Measurements from ENCODE around the gene KCNJ9. TPM values are rescaled to one million over a fixed set of nuclear protein-coding genes. Genes with fewer than 3 reads are reported as not detected.

KCNJ9 gene
- total and polyA plus RNA-seq, 2 of the 13 experiments (the other 11 are each of a cell fraction or from before 2014, with no cell fraction given): not detected

DNA sequence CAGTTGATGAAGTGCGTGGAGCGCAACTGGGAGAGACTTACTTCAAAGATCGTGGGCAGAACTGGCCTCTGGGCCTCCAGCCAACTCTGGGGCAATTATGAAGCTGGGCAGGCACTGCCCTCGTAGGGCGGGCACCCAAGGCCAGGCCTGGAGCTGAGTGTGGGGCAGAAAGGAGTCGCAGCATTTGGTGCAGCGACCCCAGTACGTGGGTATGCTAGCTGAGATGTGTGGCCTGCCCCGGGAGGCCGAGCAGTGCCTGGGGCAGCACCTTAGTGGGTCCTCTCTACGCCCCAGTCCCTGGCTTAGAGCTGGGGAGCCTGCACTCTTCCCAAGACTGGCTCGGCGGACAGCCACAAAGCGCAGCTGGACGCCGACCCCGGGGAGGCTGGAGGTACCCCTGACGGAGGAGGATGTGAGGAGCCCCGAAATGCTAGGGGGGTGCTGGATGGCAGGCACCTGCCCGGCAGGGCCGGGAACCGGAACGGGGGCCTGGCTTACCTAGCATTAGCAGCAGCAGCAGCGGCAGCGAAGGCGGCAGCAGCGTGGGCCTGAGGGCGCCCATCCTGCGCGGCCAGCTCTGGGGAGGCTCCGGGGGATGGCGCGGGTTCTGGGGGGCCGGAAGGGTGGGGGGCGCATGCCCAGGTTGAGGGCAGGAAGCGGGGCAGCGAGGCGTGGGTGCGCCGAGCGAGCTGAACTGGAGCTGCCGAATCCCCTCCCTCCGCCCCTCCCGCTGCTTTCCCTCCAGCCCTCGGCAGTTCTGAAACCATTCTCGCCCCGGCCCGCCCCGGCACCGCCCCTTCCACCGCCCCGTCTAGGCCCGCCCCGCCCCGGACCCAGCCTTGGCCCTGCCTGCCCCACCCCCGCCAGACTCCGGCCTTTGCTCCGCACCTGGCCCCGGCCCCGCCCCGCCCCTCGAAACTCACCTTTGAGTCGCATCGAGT lies 16.8 kb downstream of the KCNJ9 start, which contains the start of gene IGSF8 (continued):
- TF ChIP-seq BORCS8-MEF2B (CRISPR knock-in tag; IDR thresholded peaks at IDR 0.05): no peak
- no peak for TF ChIP-seq REL (CRISPR knock-in tag; conservative IDR thresholded peaks at IDR 0.05)
- no peak for TF ChIP-seq ZNF724P (CRISPR knock-in tag; IDR thresholded peaks at IDR 0.05; ENCODE audit: borderline replicate concordance)
- no peak for TF ChIP-seq FOXA1 (IDR thresholded peaks at IDR 0.05)
- no peak for TF ChIP-seq FOXA1 (CRISPR knock-in tag; IDR thresholded peaks at IDR 0.05)
- TF ChIP-seq, protein P1, sequence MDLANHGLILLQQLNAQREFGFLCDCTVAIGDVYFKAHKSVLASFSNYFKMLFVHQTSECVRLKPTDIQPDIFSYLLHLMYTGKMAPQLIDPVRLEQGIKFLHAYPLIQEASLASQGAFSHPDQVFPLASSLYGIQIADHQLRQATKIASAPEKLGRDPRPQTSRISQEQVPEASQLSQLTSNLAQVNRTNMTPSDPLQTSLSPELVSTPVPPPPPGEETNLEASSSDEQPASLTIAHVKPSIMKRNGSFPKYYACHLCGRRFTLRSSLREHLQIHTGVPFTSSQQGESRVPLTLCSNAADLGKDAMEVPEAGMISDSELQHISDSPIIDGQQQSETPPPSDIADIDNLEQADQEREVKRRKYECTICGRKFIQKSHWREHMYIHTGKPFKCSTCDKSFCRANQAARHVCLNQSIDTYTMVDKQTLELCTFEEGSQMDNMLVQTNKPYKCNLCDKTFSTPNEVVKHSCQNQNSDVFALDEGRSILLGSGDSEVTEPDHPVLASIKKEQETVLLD (CRISPR knock-in tag; IDR thresholded peaks at IDR 0.05; ENCODE audit: low read depth): no peak
- TF ChIP-seq, protein P2, sequence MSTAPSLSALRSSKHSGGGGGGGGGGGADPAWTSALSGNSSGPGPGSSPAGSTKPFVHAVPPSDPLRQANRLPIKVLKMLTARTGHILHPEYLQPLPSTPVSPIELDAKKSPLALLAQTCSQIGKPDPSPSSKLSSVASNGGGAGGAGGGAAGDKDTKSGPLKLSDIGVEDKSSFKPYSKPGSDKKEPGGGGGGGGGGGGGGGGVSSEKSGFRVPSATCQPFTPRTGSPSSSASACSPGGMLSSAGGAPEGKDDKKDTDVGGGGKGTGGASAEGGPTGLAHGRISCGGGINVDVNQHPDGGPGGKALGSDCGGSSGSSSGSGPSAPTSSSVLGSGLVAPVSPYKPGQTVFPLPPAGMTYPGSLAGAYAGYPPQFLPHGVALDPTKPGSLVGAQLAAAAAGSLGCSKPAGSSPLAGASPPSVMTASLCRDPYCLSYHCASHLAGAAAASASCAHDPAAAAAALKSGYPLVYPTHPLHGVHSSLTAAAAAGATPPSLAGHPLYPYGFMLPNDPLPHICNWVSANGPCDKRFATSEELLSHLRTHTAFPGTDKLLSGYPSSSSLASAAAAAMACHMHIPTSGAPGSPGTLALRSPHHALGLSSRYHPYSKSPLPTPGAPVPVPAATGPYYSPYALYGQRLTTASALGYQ (CRISPR knock-in tag; IDR thresholded peaks at IDR 0.05): peak; percentile 32; the same call in 1 of the 2 replicates
- TF ChIP-seq, protein P3, sequence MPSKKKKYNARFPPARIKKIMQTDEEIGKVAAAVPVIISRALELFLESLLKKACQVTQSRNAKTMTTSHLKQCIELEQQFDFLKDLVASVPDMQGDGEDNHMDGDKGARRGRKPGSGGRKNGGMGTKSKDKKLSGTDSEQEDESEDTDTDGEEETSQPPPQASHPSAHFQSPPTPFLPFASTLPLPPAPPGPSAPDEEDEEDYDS (CRISPR knock-in tag; IDR thresholded peaks at IDR 0.05): no peak
- no peak for TF ChIP-seq LCORL (IDR thresholded peaks at IDR 0.05)
- no peak for TF ChIP-seq LCORL (CRISPR knock-in tag; IDR thresholded peaks at IDR 0.05)
- TF ChIP-seq ATM (IDR thresholded peaks at IDR 0.05; ENCODE audit: borderline replicate concordance): no peak
- no peak for TF ChIP-seq ZNF780A (CRISPR knock-in tag; IDR thresholded peaks at IDR 0.05)
- TF ChIP-seq KLF13 (CRISPR knock-in tag; IDR thresholded peaks at IDR 0.05): no peak
- TF ChIP-seq ZNF572 (CRISPR knock-in tag; IDR thresholded peaks at IDR 0.05): 0 out of 2 replicates have a peak, but pooled peaks have one; percentile 30
- TF ChIP-seq EED (CRISPR knock-in tag; IDR thresholded peaks at IDR 0.05): no peak
- no peak for TF ChIP-seq ARID2 (CRISPR knock-in tag; IDR thresholded peaks at IDR 0.05; ENCODE audit: borderline replicate concordance)
- no peak; the same call in 1 of the 2 replicates for TF ChIP-seq ZNF839 (CRISPR knock-in tag; IDR thresholded peaks at IDR 0.05; ENCODE audit: borderline replicate concordance)
- no peak for TF ChIP-seq NFE2L2 (IDR thresholded peaks at IDR 0.05; ENCODE audit: low read length)
- TF ChIP-seq HDAC6 (IDR thresholded peaks at IDR 0.05; ENCODE audit: low read depth, low read length): no peak
- TF ChIP-seq ZNF781 (CRISPR knock-in tag; IDR thresholded peaks at IDR 0.05; ENCODE audit: borderline replicate concordance, not compliant biosample characterization): no peak
- TF ChIP-seq ZNF441 (CRISPR knock-in tag; IDR thresholded peaks at IDR 0.05; ENCODE audit: borderline replicate concordance): 0 out of 2 replicates have a peak, but pooled peaks have one; percentile 33
- TF ChIP-seq, protein P4, sequence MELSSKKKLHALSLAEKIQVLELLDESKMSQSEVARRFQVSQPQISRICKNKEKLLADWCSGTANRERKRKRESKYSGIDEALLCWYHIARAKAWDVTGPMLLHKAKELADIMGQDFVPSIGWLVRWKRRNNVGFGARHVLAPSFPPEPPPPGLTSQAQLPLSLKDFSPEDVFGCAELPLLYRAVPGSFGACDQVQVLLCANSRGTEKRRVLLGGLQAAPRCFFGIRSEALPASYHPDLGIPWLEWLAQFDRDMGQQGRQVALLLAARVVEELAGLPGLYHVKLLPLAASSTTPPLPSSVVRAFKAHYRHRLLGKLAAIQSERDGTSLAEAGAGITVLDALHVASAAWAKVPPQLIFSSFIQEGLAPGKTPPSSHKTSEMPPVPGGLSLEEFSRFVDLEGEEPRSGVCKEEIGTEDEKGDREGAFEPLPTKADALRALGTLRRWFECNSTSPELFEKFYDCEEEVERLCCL (CRISPR knock-in tag; IDR thresholded peaks at IDR 0.05; ENCODE audit: borderline replicate concordance): no peak
- 0 out of 2 replicates have a peak, but pooled peaks have one; percentile 49 for TF ChIP-seq ZNF782 (CRISPR knock-in tag; IDR thresholded peaks at IDR 0.05; ENCODE audit: borderline replicate concordance)
- TF ChIP-seq, protein P5, sequence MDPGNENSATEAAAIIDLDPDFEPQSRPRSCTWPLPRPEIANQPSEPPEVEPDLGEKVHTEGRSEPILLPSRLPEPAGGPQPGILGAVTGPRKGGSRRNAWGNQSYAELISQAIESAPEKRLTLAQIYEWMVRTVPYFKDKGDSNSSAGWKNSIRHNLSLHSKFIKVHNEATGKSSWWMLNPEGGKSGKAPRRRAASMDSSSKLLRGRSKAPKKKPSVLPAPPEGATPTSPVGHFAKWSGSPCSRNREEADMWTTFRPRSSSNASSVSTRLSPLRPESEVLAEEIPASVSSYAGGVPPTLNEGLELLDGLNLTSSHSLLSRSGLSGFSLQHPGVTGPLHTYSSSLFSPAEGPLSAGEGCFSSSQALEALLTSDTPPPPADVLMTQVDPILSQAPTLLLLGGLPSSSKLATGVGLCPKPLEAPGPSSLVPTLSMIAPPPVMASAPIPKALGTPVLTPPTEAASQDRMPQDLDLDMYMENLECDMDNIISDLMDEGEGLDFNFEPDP (CRISPR knock-in tag; conservative IDR thresholded peaks at IDR 0.05): no peak
